Measurements from ENCODE around the gene KCNN1.

The KCNN1 gene

DNA sequence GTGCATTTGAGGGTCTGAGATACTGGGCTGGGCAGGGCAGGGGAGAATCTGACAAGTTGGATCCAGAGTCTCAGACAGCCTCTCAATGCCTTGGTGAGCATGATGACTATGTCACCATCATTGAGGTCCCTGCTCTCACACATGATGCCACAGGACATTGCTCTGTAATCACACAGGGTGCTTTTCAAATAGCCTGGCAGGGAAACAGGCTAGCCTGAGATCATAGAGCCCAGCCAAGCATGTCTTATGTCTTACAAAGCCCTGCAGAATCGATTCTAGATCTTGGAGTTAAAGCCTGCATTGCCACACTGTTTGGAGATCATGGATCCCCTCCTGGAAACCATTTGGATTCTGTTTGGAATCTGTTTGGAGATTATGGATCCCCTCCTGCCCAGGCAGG lies 5.3 kb downstream of the KCNN1 start:
- DNase-seq (ENCODE audit: low read depth), result no peak
- no peak overlapping the region for H3K4me3 ChIP-seq (ENCODE audit: low read depth, low read length)
- TF ChIP-seq, protein P1, sequence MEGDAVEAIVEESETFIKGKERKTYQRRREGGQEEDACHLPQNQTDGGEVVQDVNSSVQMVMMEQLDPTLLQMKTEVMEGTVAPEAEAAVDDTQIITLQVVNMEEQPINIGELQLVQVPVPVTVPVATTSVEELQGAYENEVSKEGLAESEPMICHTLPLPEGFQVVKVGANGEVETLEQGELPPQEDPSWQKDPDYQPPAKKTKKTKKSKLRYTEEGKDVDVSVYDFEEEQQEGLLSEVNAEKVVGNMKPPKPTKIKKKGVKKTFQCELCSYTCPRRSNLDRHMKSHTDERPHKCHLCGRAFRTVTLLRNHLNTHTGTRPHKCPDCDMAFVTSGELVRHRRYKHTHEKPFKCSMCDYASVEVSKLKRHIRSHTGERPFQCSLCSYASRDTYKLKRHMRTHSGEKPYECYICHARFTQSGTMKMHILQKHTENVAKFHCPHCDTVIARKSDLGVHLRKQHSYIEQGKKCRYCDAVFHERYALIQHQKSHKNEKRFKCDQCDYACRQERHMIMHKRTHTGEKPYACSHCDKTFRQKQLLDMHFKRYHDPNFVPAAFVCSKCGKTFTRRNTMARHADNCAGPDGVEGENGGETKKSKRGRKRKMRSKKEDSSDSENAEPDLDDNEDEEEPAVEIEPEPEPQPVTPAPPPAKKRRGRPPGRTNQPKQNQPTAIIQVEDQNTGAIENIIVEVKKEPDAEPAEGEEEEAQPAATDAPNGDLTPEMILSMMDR (IDR thresholded peaks at IDR 0.05; ENCODE audit: insufficient read depth, low read depth, low read length, missing control alignments), result no peak

DNA sequence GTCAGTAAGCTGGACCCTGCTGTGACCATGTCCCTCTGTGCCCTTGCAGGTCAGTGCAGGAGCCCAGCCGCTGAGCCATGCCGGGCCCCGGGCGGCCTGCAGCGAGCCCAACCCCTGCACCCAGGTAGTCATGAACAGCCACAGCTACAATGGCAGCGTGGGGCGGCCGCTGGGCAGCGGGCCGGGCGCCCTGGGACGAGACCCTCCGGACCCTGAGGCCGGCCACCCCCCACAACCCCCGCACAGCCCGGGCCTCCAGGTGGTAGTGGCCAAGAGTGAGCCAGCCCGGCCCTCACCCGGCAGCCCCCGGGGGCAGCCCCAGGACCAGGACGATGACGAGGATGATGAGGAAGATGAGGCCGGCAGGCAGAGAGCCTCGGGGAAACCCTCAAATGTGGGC lies 6.9 kb downstream of the KCNN1 start:
- TF ChIP-seq, protein P1 (IDR thresholded peaks at IDR 0.05; ENCODE audit: insufficient read depth, low read depth, low read length, missing control alignments), result no peak
- DNase-seq (ENCODE audit: low read depth), result no peak
- no peak overlapping the region for H3K4me3 ChIP-seq (ENCODE audit: low read depth, low read length)

DNA sequence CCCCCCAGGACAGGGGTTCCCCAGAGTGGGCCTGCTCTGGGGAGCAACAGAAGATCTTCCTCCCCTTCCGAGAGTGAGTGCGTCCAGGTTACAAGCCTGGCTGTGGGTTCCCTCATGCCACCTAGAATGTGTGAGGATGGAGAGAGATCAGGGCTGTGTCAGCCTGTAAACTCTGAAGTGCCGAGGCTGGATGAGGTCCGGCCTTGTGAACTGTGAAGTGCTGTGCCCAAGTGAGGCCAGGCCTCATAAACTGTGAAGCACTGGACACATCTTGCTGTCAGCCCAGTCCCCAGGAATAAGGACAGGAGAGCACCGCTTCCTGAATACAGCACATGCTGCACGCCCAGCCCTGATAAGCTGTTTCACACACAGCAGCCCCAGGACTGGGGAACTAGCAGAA lies 7.6 kb downstream of the KCNN1 start:
- TF ChIP-seq, protein P1 (IDR thresholded peaks at IDR 0.05; ENCODE audit: insufficient read depth, low read depth, low read length, missing control alignments), result no peak
- H3K4me3 ChIP-seq (ENCODE audit: low read depth, low read length), result no peak overlapping the region
- no peak for DNase-seq (ENCODE audit: low read depth)

DNA sequence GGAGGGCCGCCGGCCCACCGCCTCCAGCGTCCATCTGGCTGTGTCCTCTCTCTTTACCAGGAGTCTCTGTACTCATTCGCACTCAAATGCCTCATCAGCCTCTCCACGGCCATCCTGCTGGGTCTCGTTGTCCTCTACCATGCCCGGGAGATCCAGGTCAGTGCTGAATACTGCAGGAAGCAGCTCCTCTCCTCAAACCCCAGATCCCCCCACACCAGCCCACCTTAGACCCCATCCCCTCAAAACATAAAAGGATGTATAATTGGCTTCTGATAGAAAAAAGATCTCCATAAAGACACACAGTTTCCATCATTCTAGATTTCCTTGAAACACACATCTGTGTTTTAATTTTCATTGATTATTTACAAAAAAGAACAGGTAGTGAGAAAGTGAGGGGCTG lies 8.1 kb downstream of the KCNN1 start:
- H3K4me3 ChIP-seq (ENCODE audit: low read depth, low read length), result no peak overlapping the region
- no peak for DNase-seq (ENCODE audit: low read depth)
- TF ChIP-seq, protein P1 (IDR thresholded peaks at IDR 0.05; ENCODE audit: insufficient read depth, low read depth, low read length, missing control alignments), result no peak

DNA sequence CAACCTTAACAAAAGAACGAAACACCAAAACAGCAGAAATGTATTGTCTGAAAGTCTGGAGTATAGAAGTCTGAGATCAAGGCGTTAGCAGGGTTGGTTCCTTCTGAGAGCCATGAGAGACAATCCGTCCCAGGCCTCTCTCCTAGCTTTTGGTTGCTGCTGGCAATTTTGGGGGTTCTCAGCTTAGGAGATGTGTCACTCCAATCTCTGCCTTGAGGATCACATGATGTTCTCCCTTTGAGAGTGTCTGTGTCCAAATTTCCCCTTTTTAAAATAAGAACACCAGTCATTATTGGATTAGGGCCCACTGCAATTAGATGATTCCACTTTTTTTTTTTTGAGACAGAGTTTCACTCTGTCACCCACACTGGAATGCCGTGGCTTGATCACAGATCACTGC lies 10.1 kb downstream of the KCNN1 start:
- DNase-seq (ENCODE audit: low read depth), result no peak
- H3K4me3 ChIP-seq (ENCODE audit: low read depth, low read length), result no peak overlapping the region
- TF ChIP-seq, protein P1 (IDR thresholded peaks at IDR 0.05; ENCODE audit: insufficient read depth, low read depth, low read length, missing control alignments), result no peak

DNA sequence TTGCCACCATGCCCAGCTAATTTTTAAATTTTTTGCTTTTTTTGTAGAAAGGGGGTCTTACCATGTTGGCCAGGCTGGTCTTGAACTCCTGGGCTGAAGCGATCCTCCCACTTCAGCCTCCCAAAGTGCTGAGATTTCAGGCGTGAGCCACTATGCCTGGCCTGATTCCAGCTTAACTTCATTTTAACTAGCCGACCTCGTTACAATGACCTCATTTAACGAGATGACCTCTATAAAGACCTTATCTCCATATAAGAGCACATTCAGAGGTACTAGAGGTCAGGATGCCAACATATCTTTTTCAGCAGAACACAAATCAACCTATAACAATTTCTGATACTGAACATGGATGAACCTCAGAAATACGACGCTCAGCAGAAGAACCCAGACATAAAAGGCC lies 10.6 kb downstream of the KCNN1 start:
- DNase-seq (ENCODE audit: low read depth), result no peak
- H3K4me3 ChIP-seq (ENCODE audit: low read depth, low read length), result no peak overlapping the region
- TF ChIP-seq, protein P1 (IDR thresholded peaks at IDR 0.05; ENCODE audit: insufficient read depth, low read depth, low read length, missing control alignments), result no peak

DNA sequence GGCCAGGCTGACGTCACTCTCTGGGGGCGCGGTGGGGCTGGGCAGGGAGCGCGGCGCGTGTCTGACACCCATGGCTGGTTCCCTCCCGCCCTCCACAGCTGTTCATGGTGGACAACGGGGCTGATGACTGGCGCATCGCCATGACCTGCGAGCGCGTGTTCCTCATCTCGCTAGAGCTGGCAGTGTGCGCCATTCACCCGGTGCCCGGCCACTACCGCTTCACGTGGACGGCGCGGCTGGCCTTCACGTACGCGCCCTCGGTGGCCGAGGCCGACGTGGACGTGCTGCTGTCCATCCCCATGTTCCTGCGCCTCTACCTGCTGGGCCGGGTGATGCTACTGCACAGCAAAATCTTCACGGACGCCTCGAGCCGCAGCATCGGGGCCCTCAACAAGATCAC lies 14.7 kb downstream of the KCNN1 start:
- TF ChIP-seq, protein P1 (IDR thresholded peaks at IDR 0.05; ENCODE audit: insufficient read depth, low read depth, low read length, missing control alignments), result no peak
- H3K4me3 ChIP-seq (ENCODE audit: low read depth, low read length), result no peak overlapping the region
- no peak for DNase-seq (ENCODE audit: low read depth)
